ENCODE data around the gene SRGAP1. TPM values are rescaled to one million over a fixed set of nuclear protein-coding genes. Genes with fewer than 3 reads are reported as not detected.

The SRGAP1 gene
- polyA plus RNA-seq, 1 donor (not counting 4 experiments of a cell fraction or from before 2014, with no cell fraction given) = 4.5 TPM

- H3K27ac ChIP-seq (ENCODE audit: control insufficient read depth, insufficient read depth, low read length) = no peak overlapping the region
- FAIRE-seq (no peak), DNase-seq (ENCODE audit: low read depth, low spot score) (no peak)
- dilution Hi-C loops (cut with MboI; ENCODE audit: extremely low pct_ligation_motif_present, low sequenced_read_pairs) = no loop called here
- H3K4me3 ChIP-seq (ENCODE audit: control insufficient read depth in 2 of 3, extremely low read depth in 1 of 3, insufficient read depth in 2 of 3, low read depth in 1 of 3, low read length in 3 of 3) = no peak overlapping the region
- no peaks in the 10 kb centered on the region for H3K27me3 ChIP-seq (ENCODE audit: control insufficient read depth, extremely low read depth, insufficient read depth, low read length)
- H3K79me2 ChIP-seq (ENCODE audit: control insufficient read depth, insufficient read depth, low read length) = peaks cover 18% of the 10 kb centered on the region
- no peak overlapping the region for H3K4me2 ChIP-seq (ENCODE audit: control insufficient read depth, extremely low read depth, insufficient read depth, low read depth, low read length)
- no peak for TF ChIP-seq EZH2 (IDR thresholded peaks at IDR 0.05; ENCODE audit: low read length)
- no peak for TF ChIP-seq CTCF (optimal IDR thresholded peaks at IDR 0.05 in 1 of 3, IDR thresholded peaks at IDR 0.05 in 1 of 3, conservative IDR thresholded peaks at IDR 0.05 in 1 of 3; ENCODE audit: extremely low read depth in 1 of 3, insufficient read depth in 2 of 3, low read length in 3 of 3)
- no peak overlapping the region for H2AFZ ChIP-seq (ENCODE audit: control insufficient read depth, low read length)
- H4K20me1 ChIP-seq (ENCODE audit: control insufficient read depth, extremely low read depth, insufficient read depth, low read length) = no peaks in the 10 kb centered on the region
- H3K9me1 ChIP-seq (ENCODE audit: control insufficient read depth, extremely low read depth, insufficient read depth, low read length) = no peaks in the 10 kb centered on the region
- H3K4me1 ChIP-seq (ENCODE audit: control insufficient read depth, extremely low read depth, insufficient read depth, low read length) = peaks cover 6% of the 10 kb centered on the region
- H3K9me3 ChIP-seq (ENCODE audit: control insufficient read depth, low read depth, low read length) = no peaks in the 10 kb centered on the region
- H3K36me3 ChIP-seq (ENCODE audit: control insufficient read depth in 2 of 2, extremely low read depth in 1 of 2, insufficient read depth in 2 of 2, low read length in 2 of 2) = peaks cover 3 to 10% of the 10 kb centered on the region in 2 experiments
- H3K9ac ChIP-seq (ENCODE audit: control insufficient read depth, extremely low read depth, insufficient read depth, low read length) = no peak overlapping the region
Observed at GRCh38 chr12:63941166-63941800, 96.8 kb downstream of the SRGAP1 start.

- Histone ChIP-seq H3K4me1 (ENCODE audit: control insufficient read depth, extremely low read depth, insufficient read depth, low read length) (peaks cover 6% of the 10 kb centered on the region), H2AFZ (ENCODE audit: control insufficient read depth, low read length) (no peak overlapping the region), H3K79me2 (ENCODE audit: control insufficient read depth, insufficient read depth, low read length) (peaks cover 19% of the 10 kb centered on the region), H3K36me3 (ENCODE audit: control insufficient read depth in 2 of 2, extremely low read depth in 1 of 2, insufficient read depth in 2 of 2, low read length in 2 of 2) (peaks cover 3 to 10% of the 10 kb centered on the region in 2 experiments), H3K4me2 (ENCODE audit: control insufficient read depth, extremely low read depth, insufficient read depth, low read depth, low read length) (no peak overlapping the region), H3K9me1 (ENCODE audit: control insufficient read depth, extremely low read depth, insufficient read depth, low read length) (no peaks in the 10 kb centered on the region), H3K27ac (ENCODE audit: control insufficient read depth, insufficient read depth, low read length) (no peak overlapping the region), H3K9me3 (ENCODE audit: control insufficient read depth, low read depth, low read length) (no peaks in the 10 kb centered on the region), H3K9ac (ENCODE audit: control insufficient read depth, extremely low read depth, insufficient read depth, low read length) (no peak overlapping the region), H4K20me1 (ENCODE audit: control insufficient read depth, extremely low read depth, insufficient read depth, low read length) (no peaks in the 10 kb centered on the region), H3K27me3 (ENCODE audit: control insufficient read depth, extremely low read depth, insufficient read depth, low read length) (no peaks in the 10 kb centered on the region), H3K4me3 (ENCODE audit: control insufficient read depth in 2 of 3, extremely low read depth in 1 of 3, insufficient read depth in 2 of 3, low read depth in 1 of 3, low read length in 3 of 3) (no peak overlapping the region)
- DNase-seq (ENCODE audit: low read depth, low spot score) (no peak), FAIRE-seq (no peak)
- no peak for TF ChIP-seq CTCF (optimal IDR thresholded peaks at IDR 0.05 in 1 of 3, IDR thresholded peaks at IDR 0.05 in 1 of 3, conservative IDR thresholded peaks at IDR 0.05 in 1 of 3; ENCODE audit: extremely low read depth in 1 of 3, insufficient read depth in 2 of 3, low read length in 3 of 3)
- TF ChIP-seq EZH2 (IDR thresholded peaks at IDR 0.05; ENCODE audit: low read length) = no peak
- dilution Hi-C loops (cut with MboI; ENCODE audit: extremely low pct_ligation_motif_present, low sequenced_read_pairs) = no loop called here
Observed at GRCh38 chr12:63941879-63942278, 97.4 kb downstream of the SRGAP1 start.
